Body of pancreas (tissue), 4 donors: ENCODE measurements around the gene DNAJC5G. TPM values are rescaled to one million over a fixed set of nuclear protein-coding genes. Genes with fewer than 3 reads are reported as not detected.

ENCODE experiments used
- ATAC-seq: fragments of 150-250 bp; one replicate; pipeline ENCODE4 v1.9.1; 2016
- DNase-seq, 4 donors: peaks; one replicate each; pipeline ENCODE4 v3.0.0-alpha.2; 2019
- H3K27ac ChIP-seq, 4 donors: fragments of 200-600 bp; sonication (generic); 1 replicate in 3 of 4; 2 replicates in 1 of 4; pipeline versions ENCODE4 v1.5.1 to v1.6.1; 2016 to 2019; ENCODE audit warnings: mild to moderate bottlenecking in 1 of 4, mixed read lengths in 1 of 4, moderate library complexity in 1 of 4
- H3K27me3 ChIP-seq, 2 donors: fragments of 200-600 bp; sonication (generic); one replicate each; pipeline ENCODE4 v1.6.0; 2016; ENCODE audit warnings: mild to moderate bottlenecking in 1 of 2
- H3K36me3 ChIP-seq, 2 donors: fragments of 200-600 bp; sonication (generic); replicated peaks in 1 of 2; 2 replicates each; pipeline ENCODE4 v1.5.1; 2016; ENCODE audit warnings: low read depth in 2 of 2; ENCODE audit not compliant: insufficient read depth in 1 of 2
- H3K4me1 ChIP-seq: fragments of 200-600 bp; sonication (generic); one replicate; pipeline ENCODE4 v1.6.0; 2016
- H3K4me3 ChIP-seq, 2 donors: fragments of 200-600 bp; sonication (generic); 1 replicate in 1 of 2; 2 replicates in 1 of 2; pipeline ENCODE4 v1.5.1; 2016 to 2019
- H3K9me3 ChIP-seq, 3 donors: fragments of 200-600 bp; sonication (generic); 1 replicate in 2 of 3; 2 replicates in 1 of 3; pipeline ENCODE4 v1.5.1; 2016
- CTCF ChIP-seq, 7 experiments: fragments of 450-650 bp in 4 of 7; fragments of 200-600 bp in 3 of 7; sonication (generic) in 3 of 7; IDR thresholded peaks; one replicate each; pipeline ENCODE4 v1.5.1; 2016 to 2019; ENCODE audit warnings: antibody characterized with exemption in 7 of 7
- POLR2A ChIP-seq, 3 donors: fragments of 450-650 bp; IDR thresholded peaks; one replicate each; pipeline ENCODE4 v1.6.1; 2016; ENCODE audit warnings: antibody characterized with exemption in 3 of 3, mild to moderate bottlenecking in 2 of 3
- WGBS, 2 donors: methylation state at CpG; one replicate each; pipeline ENCODE4 v1.1.5; 2017; 5-methylcytosine and 5-hydroxymethylcytosine counted together
- intact Hi-C: fragments of 100-400 bp; cut with DNase I; formaldehyde crosslinking; loops from one replicate; pipeline ENCODE4 v1.15.1; 2023
- total RNA-seq, 2 donors: library from RNA; depleted of rRNA; stranded (reverse); fragments of >200 nt; gene quantifications; one replicate each; pipeline ENCODE4 v1.1.0, GENCODE V29; 2016

Gene DNAJC5G
- total RNA-seq, 2 donors from 2014 or later: 1.3 TPM; not detected in 1

GRCh38 chr2:27312152-27312551, 36.9 kb downstream of the DNAJC5G start:
- no peak for DNase-seq
- TF ChIP-seq CTCF (IDR thresholded peaks at IDR 0.05): no peak
- no peak for TF ChIP-seq POLR2A (IDR thresholded peaks at IDR 0.05)
- Histone ChIP-seq H3K9me3 (no peaks in the 10 kb centered on the region), H3K4me1 (peaks cover 24% of the 10 kb centered on the region), H3K27me3 (peaks cover 0 to 15% of the 10 kb centered on the region in 2 donors), H3K4me3 (no peak overlapping the region), H3K36me3 (no peaks in the 10 kb centered on the region), H3K27ac (no peak overlapping the region)
- intact Hi-C loops: no loop called here
- ATAC-seq: no peak
- WGBS, 2 donors: 92 to 100% methylated on average over 3 of the region's 3 CpGs

DNA sequence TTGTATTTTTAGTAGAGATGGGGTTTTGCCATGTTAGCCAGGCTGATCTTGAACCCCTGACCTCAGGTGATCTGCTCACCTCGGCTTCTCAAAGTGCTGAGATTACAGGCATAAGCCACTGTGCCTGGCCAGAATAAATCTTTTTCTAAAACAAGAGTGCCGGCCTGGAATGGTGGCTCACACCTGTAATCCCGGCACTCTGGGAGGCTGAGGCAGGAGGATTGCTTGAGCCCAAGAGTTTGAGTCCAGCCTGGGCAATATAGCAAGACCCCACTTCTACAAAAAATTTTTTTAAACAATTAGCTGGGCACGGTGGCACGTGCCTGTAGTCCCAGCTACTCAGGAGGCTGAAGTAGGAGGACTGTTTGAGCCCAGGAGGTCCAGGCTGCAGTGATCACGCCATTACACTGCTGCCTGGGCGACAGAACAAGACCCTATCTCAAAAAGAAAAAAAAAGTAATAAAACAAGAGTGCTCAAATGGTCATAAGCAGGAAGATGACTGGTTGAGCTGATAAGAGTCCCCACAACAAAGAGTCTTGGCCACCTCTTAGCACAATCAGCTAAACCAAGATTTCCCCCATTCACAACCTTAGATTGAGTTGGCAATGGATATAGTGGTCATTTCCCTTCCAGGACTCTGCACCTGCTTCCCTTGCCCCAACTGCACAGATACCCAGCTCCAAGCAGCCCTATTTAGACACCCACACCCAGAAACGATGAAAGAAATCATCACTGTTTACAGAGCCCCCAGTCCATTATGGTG, 38.8 kb downstream of the DNAJC5G start:
- no peaks in the 10 kb centered on the region for H3K36me3 ChIP-seq
- peaks cover 17% of the 10 kb centered on the region for H3K4me1 ChIP-seq
- no peak overlapping the region for H3K27ac ChIP-seq
- DNase-seq: no peak
- no peak overlapping the region for H3K4me3 ChIP-seq
- no peak for ATAC-seq
- intact Hi-C loops: no loop called here
- 92 to 94% methylated on average over 8 of the region's 8 CpGs for WGBS, 2 donors
- TF ChIP-seq POLR2A (IDR thresholded peaks at IDR 0.05) (no peak), CTCF (IDR thresholded peaks at IDR 0.05) (no peak)
- no peaks in the 10 kb centered on the region for H3K9me3 ChIP-seq
- H3K27me3 ChIP-seq: no peaks in the 10 kb centered on the region

DNA sequence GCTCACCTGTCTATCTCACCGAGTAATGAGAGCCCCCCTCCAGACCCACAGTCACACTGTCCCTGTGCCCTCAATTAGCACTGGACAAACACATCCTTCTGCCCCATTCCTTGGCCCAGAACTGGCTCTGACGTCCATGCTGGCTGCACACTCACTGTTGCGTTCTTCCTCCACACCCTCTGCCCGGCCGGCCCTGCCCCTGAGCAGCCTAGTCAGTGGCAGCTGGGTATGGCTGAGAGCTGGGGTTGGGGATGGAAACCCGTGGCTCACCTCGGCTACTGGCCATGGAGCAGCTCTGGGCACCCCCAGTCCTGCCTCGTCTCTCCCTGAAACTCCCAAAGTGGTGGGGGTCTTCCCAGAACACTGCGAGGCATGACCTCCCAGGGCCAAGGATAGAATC, 39.5 kb downstream of the DNAJC5G start:
- WGBS, 2 donors: 88% methylated on average over 6 to 9 of the region's 9 CpGs
- intact Hi-C loops: no loop called here
- H3K36me3 ChIP-seq: no peaks in the 10 kb centered on the region
- peaks cover 17% of the 10 kb centered on the region for H3K4me1 ChIP-seq
- DNase-seq (no peak), ATAC-seq (no peak)
- TF ChIP-seq CTCF (IDR thresholded peaks at IDR 0.05): no peak
- no peak for TF ChIP-seq POLR2A (IDR thresholded peaks at IDR 0.05)
- H3K27me3 ChIP-seq: no peaks in the 10 kb centered on the region
- H3K4me3 ChIP-seq: no peak overlapping the region
- no peaks in the 10 kb centered on the region for H3K9me3 ChIP-seq
- H3K27ac ChIP-seq: no peak overlapping the region

DNA sequence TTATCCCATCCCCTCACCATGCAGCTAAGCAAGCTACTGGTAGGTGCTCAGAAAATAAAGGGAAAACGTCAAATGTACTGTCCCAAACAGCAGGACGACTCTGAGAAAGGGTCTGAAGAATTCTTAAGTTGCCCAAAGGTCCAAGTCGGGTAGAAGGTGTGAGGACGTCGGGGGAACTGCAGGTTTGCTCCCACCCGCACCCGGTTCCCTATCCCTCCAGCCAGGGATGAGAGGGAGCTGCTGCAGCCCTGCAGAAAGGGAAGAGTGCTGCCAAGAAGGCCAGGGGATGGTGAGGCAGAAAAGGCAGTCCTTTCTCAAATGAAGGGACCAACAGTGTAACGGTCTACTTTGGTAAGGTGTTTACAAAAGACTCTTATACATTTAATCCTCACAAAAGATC, 39.9 kb downstream of the DNAJC5G start:
- ATAC-seq (no peak), DNase-seq (no peak)
- H3K27me3 ChIP-seq: no peaks in the 10 kb centered on the region
- no peak overlapping the region for H3K4me3 ChIP-seq
- intact Hi-C loops: no loop called here
- WGBS, 2 donors: 64 to 72% methylated on average over 8 of the region's 8 CpGs
- TF ChIP-seq POLR2A (IDR thresholded peaks at IDR 0.05) (no peak), CTCF (IDR thresholded peaks at IDR 0.05) (no peak)
- H3K36me3 ChIP-seq: no peaks in the 10 kb centered on the region
- no peaks in the 10 kb centered on the region for H3K9me3 ChIP-seq
- no peak overlapping the region for H3K27ac ChIP-seq
- H3K4me1 ChIP-seq: peaks cover 20% of the 10 kb centered on the region
